Upper lobe of left lung (tissue), 4 donors: ENCODE data around the gene SUPT3H.

Experiments used
- EP300 ChIP-seq, 4 donors: sonication (generic); formaldehyde crosslinking; IDR thresholded peaks; one replicate each; pipeline ENCODE4 v1.5.1; 2017; ENCODE audit warnings: antibody characterized with exemption in 4 of 4, control low read depth in 2 of 4
- POLR2A ChIP-seq, 4 donors: fragments of 450-650 bp; IDR thresholded peaks; one replicate each; pipeline ENCODE4 v1.5.1; 2016 to 2017; ENCODE audit warnings: antibody characterized with exemption in 4 of 4, mild to moderate bottlenecking in 2 of 4
- TF ChIP-seq, protein P1 (sequence below), 6 experiments: fragments of 450-650 bp in 4 of 6; fragments of 200-600 bp in 2 of 6; sonication (generic) in 2 of 6; IDR thresholded peaks; one replicate each; pipeline ENCODE4 v1.5.1; 2016 to 2019; ENCODE audit warnings: antibody characterized with exemption in 6 of 6

GRCh38 chr6:45394586-45395095 lies 16.9 kb upstream of the SUPT3H start:
- TF ChIP-seq, protein P1, sequence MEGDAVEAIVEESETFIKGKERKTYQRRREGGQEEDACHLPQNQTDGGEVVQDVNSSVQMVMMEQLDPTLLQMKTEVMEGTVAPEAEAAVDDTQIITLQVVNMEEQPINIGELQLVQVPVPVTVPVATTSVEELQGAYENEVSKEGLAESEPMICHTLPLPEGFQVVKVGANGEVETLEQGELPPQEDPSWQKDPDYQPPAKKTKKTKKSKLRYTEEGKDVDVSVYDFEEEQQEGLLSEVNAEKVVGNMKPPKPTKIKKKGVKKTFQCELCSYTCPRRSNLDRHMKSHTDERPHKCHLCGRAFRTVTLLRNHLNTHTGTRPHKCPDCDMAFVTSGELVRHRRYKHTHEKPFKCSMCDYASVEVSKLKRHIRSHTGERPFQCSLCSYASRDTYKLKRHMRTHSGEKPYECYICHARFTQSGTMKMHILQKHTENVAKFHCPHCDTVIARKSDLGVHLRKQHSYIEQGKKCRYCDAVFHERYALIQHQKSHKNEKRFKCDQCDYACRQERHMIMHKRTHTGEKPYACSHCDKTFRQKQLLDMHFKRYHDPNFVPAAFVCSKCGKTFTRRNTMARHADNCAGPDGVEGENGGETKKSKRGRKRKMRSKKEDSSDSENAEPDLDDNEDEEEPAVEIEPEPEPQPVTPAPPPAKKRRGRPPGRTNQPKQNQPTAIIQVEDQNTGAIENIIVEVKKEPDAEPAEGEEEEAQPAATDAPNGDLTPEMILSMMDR (IDR thresholded peaks at IDR 0.05): no peak
- TF ChIP-seq EP300 (IDR thresholded peaks at IDR 0.05) (no peak), POLR2A (IDR thresholded peaks at IDR 0.05) (no peak)
